GM23338 (cell line): ENCODE data around the gene OASL. TPM values are rescaled to one million over a fixed set of nuclear protein-coding genes. Genes with fewer than 3 reads are reported as not detected.
A peak's percentile ranks its signal among the peaks of the same experiment; 100 is the strongest.

ENCODE experiments used
- ATAC-seq: fragments of 200-7000 bp; cut with Tn5 transposase; 3 replicates; pipeline ENCODE4 v1.9.1; 2020
- DNase-seq: peaks from one replicate; pipeline ENCODE4 v3.0.0-alpha.2; 2015; ENCODE audit warnings: low spot score
- H2AFZ ChIP-seq: fragments of 200-600 bp; sonication (generic); 2 replicates; pipeline ENCODE4 v1.8.0; 2016; ENCODE audit warnings: antibody characterized with exemption, mild to moderate bottlenecking, moderate library complexity
- H3F3A ChIP-seq: fragments of 200-600 bp; sonication (generic); replicated peaks from 2 replicates; pipeline ENCODE4 v1.8.0; 2017; ENCODE audit warnings: antibody characterized with exemption, mixed run types, low read depth
- H3K27ac ChIP-seq: fragments of 200-600 bp; sonication (generic); 2 replicates; pipeline ENCODE4 v1.6.1; 2016; ENCODE audit warnings: low read depth
- H3K27me3 ChIP-seq: fragments of 200-600 bp; sonication (generic); 2 replicates; pipeline ENCODE4 v1.8.0; 2016; ENCODE audit warnings: mild to moderate bottlenecking, mixed run types, moderate library complexity; ENCODE audit not compliant: insufficient read depth
- H3K36me3 ChIP-seq: fragments of 200-600 bp; sonication (generic); 2 replicates; pipeline ENCODE4 v1.8.0; 2016; ENCODE audit warnings: mild to moderate bottlenecking; ENCODE audit not compliant: insufficient read depth
- H3K4me1 ChIP-seq: fragments of 200-600 bp; sonication (generic); 2 replicates; pipeline ENCODE4 v1.8.0; 2016; ENCODE audit warnings: mild to moderate bottlenecking, moderate library complexity; ENCODE audit not compliant: insufficient read depth
- H3K4me2 ChIP-seq: fragments of 200-600 bp; sonication (generic); 2 replicates; pipeline ENCODE4 v1.7.1; 2017; ENCODE audit warnings: mixed run types
- H3K4me3 ChIP-seq: fragments of 200-600 bp; sonication (generic); 2 replicates; pipeline ENCODE4 v1.6.1; 2016; ENCODE audit warnings: mixed run types
- H3K79me2 ChIP-seq: fragments of 200-600 bp; sonication (generic); replicated peaks from 2 replicates; pipeline ENCODE4 v1.8.0; 2017; ENCODE audit warnings: mild to moderate bottlenecking; ENCODE audit not compliant: insufficient read depth
- H3K9me2 ChIP-seq: fragments of 200-600 bp; sonication (generic); 2 replicates; pipeline ENCODE4 v1.8.0; 2017; ENCODE audit not compliant: insufficient read depth
- H4K20me1 ChIP-seq: fragments of 200-600 bp; sonication (generic); replicated peaks from 2 replicates; pipeline ENCODE4 v1.8.0; 2017; ENCODE audit warnings: mild to moderate bottlenecking; ENCODE audit not compliant: insufficient read depth
- H3K27ac Mint-ChIP-seq: 2 replicates; pipeline ENCODE4 v1.8.0; 2020; ENCODE audit warnings: inconsistent platforms, mild to moderate bottlenecking, moderate library complexity, mixed read lengths
- H3K27me3 Mint-ChIP-seq: 3 replicates; pipeline ENCODE4 v1.8.0; 2022; ENCODE audit warnings: low read depth, mild to moderate bottlenecking, moderate library complexity, mixed read lengths, inconsistent platforms; ENCODE audit not compliant: insufficient read depth, poor library complexity
- H3K36me3 Mint-ChIP-seq: 3 replicates; pipeline ENCODE4 v1.8.0; 2021; ENCODE audit warnings: low read depth, mild to moderate bottlenecking, inconsistent platforms, moderate library complexity, mixed read lengths
- H3K4me1 Mint-ChIP-seq: 3 replicates; pipeline ENCODE4 v1.8.0; 2020; ENCODE audit warnings: mild to moderate bottlenecking, inconsistent platforms, mixed read lengths
- H3K4me3 Mint-ChIP-seq: 3 replicates; pipeline ENCODE4 v1.8.0; 2021; ENCODE audit warnings: moderate library complexity, mild to moderate bottlenecking, inconsistent platforms, mixed read lengths
- H3K9me3 Mint-ChIP-seq: 3 replicates; pipeline ENCODE4 v1.8.0; 2020; ENCODE audit warnings: moderate library complexity, mild to moderate bottlenecking, inconsistent platforms, mixed read lengths
- polyA plus RNA-seq: library from polyadenylated mRNA; unstranded; fragments of >200 nt; fragmentation: Nextera tagmentation; extraction: Ambion mirVana; gene quantifications from 2 replicates; pipeline ENCODE4 v1.2.1, GENCODE V29; 2016
- total RNA-seq: library from RNA; depleted of rRNA; stranded (reverse); fragments of >200 nt; shearing (Covaris generic); gene quantifications from 2 replicates; pipeline ENCODE4 v1.2.3, GENCODE V29; 2014
- TF ChIP-seq, protein P1 (sequence below): fragments of 250-450 bp; sonication (Bioruptor Pico); IDR thresholded peaks from 2 replicates; pipeline ENCODE4 v1.5.0; 2020; ENCODE audit warnings: mild to moderate bottlenecking, moderate library complexity
- TF ChIP-seq, protein P2 (sequence below), 2 experiments: fragments of 200-600 bp in 1 of 2; sonication (generic) in 1 of 2; conservative IDR thresholded peaks; 2 replicates each; pipeline versions ENCODE4 v1.5.1 to v1.6.1; 2016 to 2017; ENCODE audit warnings: antibody characterized with exemption in 2 of 2, low read depth in 2 of 2, mild to moderate bottlenecking in 2 of 2, moderate library complexity in 1 of 2

OASL gene
- total and polyA plus RNA-seq, 2 experiments from 2014 or later, result not detected

DNA sequence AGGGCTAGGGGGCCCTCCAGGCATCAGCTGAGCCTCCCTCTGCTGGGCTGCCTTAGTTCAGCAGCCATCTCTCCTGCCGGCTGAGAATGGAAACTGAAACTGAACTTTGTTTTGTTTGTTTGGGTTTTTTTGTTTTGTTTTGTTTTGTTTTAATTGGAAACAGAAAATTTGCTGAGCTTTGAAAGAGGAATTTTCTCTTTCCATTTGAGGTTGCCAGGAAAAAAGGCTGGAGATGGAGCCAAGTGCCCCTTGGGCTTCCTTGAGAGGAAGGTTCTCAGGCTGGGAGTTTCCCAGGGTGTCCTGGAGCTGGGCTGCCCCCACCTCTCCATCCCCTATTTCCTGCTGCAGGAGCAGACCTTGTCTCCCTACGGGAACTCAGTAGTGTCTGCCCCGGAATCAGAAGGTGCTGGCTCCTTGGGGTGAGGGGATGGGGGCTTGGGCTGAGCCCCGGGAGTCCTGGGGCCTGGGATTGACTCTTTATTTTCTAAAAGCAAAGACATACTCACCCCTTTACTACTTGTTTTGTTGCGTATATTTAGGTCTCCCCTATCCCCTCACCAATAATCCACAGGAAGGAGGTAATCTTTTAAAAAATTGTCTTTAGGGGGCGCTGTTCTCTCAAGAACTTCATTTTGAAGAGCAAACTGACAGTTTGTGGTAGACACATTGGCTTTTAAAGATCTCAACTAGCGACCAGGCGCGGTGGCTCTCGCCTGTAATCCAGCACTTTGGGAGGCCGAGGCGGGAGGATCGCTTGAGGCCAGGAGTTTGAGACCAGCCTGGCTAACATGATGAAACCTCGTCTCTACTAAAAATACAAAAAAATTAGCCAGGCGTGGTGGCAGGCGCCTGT is 21.3 kb upstream of the OASL start:
- no peaks in the 10 kb centered on the region for H3K36me3 ChIP-seq
- H3K9me2 ChIP-seq, result no peaks in the 10 kb centered on the region
- H2AFZ ChIP-seq, result peak overlapping the region; percentile 35
- no peaks in the 10 kb centered on the region for H3K79me2 ChIP-seq
- TF ChIP-seq, protein P1, sequence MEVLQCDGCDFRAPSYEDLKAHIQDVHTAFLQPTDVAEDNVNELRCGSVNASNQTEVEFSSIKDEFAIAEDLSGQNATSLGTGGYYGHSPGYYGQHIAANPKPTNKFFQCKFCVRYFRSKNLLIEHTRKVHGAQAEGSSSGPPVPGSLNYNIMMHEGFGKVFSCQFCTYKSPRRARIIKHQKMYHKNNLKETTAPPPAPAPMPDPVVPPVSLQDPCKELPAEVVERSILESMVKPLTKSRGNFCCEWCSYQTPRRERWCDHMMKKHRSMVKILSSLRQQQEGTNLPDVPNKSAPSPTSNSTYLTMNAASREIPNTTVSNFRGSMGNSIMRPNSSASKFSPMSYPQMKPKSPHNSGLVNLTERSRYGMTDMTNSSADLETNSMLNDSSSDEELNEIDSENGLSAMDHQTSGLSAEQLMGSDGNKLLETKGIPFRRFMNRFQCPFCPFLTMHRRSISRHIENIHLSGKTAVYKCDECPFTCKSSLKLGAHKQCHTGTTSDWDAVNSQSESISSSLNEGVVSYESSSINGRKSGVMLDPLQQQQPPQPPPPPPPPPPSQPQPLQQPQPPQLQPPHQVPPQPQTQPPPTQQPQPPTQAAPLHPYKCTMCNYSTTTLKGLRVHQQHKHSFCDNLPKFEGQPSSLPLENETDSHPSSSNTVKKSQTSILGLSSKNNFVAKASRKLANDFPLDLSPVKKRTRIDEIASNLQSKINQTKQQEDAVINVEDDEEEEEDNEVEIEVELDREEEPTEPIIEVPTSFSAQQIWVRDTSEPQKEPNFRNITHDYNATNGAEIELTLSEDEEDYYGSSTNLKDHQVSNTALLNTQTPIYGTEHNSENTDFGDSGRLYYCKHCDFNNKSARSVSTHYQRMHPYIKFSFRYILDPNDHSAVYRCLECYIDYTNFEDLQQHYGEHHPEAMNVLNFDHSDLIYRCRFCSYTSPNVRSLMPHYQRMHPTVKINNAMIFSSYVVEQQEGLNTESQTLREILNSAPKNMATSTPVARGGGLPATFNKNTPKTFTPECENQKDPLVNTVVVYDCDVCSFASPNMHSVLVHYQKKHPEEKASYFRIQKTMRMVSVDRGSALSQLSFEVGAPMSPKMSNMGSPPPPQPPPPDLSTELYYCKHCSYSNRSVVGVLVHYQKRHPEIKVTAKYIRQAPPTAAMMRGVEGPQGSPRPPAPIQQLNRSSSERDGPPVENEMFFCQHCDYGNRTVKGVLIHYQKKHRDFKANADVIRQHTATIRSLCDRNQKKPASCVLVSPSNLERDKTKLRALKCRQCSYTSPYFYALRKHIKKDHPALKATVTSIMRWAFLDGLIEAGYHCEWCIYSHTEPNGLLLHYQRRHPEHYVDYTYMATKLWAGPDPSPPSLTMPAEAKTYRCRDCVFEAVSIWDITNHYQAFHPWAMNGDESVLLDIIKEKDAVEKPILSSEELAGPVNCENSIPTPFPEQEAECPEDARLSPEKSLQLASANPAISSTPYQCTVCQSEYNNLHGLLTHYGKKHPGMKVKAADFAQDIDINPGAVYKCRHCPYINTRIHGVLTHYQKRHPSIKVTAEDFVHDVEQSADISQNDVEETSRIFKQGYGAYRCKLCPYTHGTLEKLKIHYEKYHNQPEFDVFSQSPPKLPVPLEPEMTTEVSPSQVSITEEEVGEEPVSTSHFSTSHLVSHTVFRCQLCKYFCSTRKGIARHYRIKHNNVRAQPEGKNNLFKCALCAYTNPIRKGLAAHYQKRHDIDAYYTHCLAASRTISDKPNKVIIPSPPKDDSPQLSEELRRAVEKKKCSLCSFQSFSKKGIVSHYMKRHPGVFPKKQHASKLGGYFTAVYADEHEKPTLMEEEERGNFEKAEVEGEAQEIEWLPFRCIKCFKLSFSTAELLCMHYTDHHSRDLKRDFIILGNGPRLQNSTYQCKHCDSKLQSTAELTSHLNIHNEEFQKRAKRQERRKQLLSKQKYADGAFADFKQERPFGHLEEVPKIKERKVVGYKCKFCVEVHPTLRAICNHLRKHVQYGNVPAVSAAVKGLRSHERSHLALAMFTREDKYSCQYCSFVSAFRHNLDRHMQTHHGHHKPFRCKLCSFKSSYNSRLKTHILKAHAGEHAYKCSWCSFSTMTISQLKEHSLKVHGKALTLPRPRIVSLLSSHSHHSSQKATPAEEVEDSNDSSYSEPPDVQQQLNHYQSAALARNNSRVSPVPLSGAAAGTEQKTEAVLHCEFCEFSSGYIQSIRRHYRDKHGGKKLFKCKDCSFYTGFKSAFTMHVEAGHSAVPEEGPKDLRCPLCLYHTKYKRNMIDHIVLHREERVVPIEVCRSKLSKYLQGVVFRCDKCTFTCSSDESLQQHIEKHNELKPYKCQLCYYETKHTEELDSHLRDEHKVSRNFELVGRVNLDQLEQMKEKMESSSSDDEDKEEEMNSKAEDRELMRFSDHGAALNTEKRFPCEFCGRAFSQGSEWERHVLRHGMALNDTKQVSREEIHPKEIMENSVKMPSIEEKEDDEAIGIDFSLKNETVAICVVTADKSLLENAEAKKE (CRISPR knock-in tag), result no peak
- TF ChIP-seq, protein P2, sequence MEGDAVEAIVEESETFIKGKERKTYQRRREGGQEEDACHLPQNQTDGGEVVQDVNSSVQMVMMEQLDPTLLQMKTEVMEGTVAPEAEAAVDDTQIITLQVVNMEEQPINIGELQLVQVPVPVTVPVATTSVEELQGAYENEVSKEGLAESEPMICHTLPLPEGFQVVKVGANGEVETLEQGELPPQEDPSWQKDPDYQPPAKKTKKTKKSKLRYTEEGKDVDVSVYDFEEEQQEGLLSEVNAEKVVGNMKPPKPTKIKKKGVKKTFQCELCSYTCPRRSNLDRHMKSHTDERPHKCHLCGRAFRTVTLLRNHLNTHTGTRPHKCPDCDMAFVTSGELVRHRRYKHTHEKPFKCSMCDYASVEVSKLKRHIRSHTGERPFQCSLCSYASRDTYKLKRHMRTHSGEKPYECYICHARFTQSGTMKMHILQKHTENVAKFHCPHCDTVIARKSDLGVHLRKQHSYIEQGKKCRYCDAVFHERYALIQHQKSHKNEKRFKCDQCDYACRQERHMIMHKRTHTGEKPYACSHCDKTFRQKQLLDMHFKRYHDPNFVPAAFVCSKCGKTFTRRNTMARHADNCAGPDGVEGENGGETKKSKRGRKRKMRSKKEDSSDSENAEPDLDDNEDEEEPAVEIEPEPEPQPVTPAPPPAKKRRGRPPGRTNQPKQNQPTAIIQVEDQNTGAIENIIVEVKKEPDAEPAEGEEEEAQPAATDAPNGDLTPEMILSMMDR (conservative IDR thresholded peaks at IDR 0.05; ENCODE audit: low read depth in 2 of 2), result peak; percentile 62 to 86
- no peaks in the 10 kb centered on the region for H3F3A ChIP-seq
- peak overlapping the region; percentile 66 for H3K4me2 ChIP-seq
- H4K20me1 ChIP-seq, result no peaks in the 10 kb centered on the region
- H3K4me3 ChIP-seq, result peak overlapping the region; percentile 34
- peaks cover 6% of the 10 kb centered on the region for H3K4me1 Mint-ChIP-seq
- H3K27me3 Mint-ChIP-seq, result peaks cover 6% of the 10 kb centered on the region
- H3K9me3 Mint-ChIP-seq, result no peaks in the 10 kb centered on the region
- H3K4me3 Mint-ChIP-seq, result peak overlapping the region; percentile 58
- H3K27me3 ChIP-seq, result no peaks in the 10 kb centered on the region
- peak overlapping the region; percentile 83; the same call in 1 of the 2 replicates for H3K27ac Mint-ChIP-seq
- H3K36me3 Mint-ChIP-seq, result no peaks in the 10 kb centered on the region
- no peaks in the 10 kb centered on the region for H3K4me1 ChIP-seq
- ATAC-seq (peak; percentile 94), DNase-seq (peak; percentile 96)
- 0 out of 2 replicates have a peak overlapping the region, but pooled peaks have one; percentile 13 for H3K27ac ChIP-seq
